HepG2 (cell line): ENCODE measurements around the gene CHIC2. TPM values are rescaled to one million over a fixed set of nuclear protein-coding genes. Genes with fewer than 3 reads are reported as not detected.

ENCODE experiments used
- AHDC1 ChIP-seq: sonication (generic); formaldehyde crosslinking; IDR thresholded peaks from 2 replicates; pipeline ENCODE4 v1.5.1; 2020; ENCODE audit warnings: mild to moderate bottlenecking, missing genetic modification reagents, borderline replicate concordance
- EP300 ChIP-seq, 3 experiments: sonication (generic) in 1 of 3; formaldehyde crosslinking in 1 of 3; IDR thresholded peaks; 2 replicates each; pipeline versions ENCODE4 v1.5.1 to v1.6.1; 2011 to 2020; ENCODE audit warnings: low read depth in 2 of 3, low read length in 2 of 3, borderline replicate concordance in 1 of 3, improper control_type of control experiment in 1 of 3, mild to moderate bottlenecking in 1 of 3, missing genetic modification reagents in 1 of 3, moderate library complexity in 1 of 3
- HNRNPLL ChIP-seq: fragments of 200-400 bp; formaldehyde crosslinking; IDR thresholded peaks from 2 replicates; pipeline ENCODE4 v1.6.1; 2017; ENCODE audit warnings: mild to moderate bottlenecking, low read depth, low read length; ENCODE audit not compliant: poor library complexity, severe bottlenecking
- MED1 ChIP-seq: sonication (generic); formaldehyde crosslinking; IDR thresholded peaks from 2 replicates; pipeline ENCODE4 v1.4.0; 2020; ENCODE audit warnings: missing genetic modification reagents
- MIER3 ChIP-seq: IDR thresholded peaks from 2 replicates; pipeline ENCODE4 v1.6.1; 2016; ENCODE audit warnings: missing compliant biosample characterization, borderline replicate concordance
- NFIC ChIP-seq: IDR thresholded peaks from 2 replicates; pipeline ENCODE4 v1.6.1; 2012; ENCODE audit warnings: mild to moderate bottlenecking, low read length, inconsistent platforms
- RXRB ChIP-seq: IDR thresholded peaks from 2 replicates; pipeline ENCODE4 v1.6.1; 2016; ENCODE audit warnings: borderline replicate concordance, missing genetic modification reagents, missing compliant biosample characterization
- SMYD3 ChIP-seq: sonication (generic); formaldehyde crosslinking; IDR thresholded peaks from 2 replicates; pipeline ENCODE4 v1.8.1; 2023; ENCODE audit warnings: mild to moderate bottlenecking, missing genetic modification reagents
- SOX5 ChIP-seq: IDR thresholded peaks from 2 replicates; pipeline ENCODE4 v1.6.1; 2016; ENCODE audit warnings: borderline replicate concordance
- U2AF1 ChIP-seq: fragments of 200-400 bp; formaldehyde crosslinking; optimal IDR thresholded peaks from 2 replicates; pipeline ENCODE3; 2017; ENCODE audit warnings: mild to moderate bottlenecking, low read depth, low read length
- YEATS4 ChIP-seq: sonication (generic); formaldehyde crosslinking; IDR thresholded peaks from 2 replicates; pipeline ENCODE4 v1.4.0; 2020; ENCODE audit warnings: missing genetic modification reagents, borderline replicate concordance
- ZNF101 ChIP-seq: sonication (generic); formaldehyde crosslinking; IDR thresholded peaks from 2 replicates; pipeline ENCODE4 v1.4.0; 2020; ENCODE audit warnings: mild to moderate bottlenecking, low read depth, missing genetic modification reagents, borderline replicate concordance
- ZNF263 ChIP-seq: sonication (generic); formaldehyde crosslinking; IDR thresholded peaks from 2 replicates; pipeline ENCODE4 v1.4.0; 2020; ENCODE audit warnings: missing genetic modification reagents
- ZNF367 ChIP-seq: sonication (generic); formaldehyde crosslinking; IDR thresholded peaks from 2 replicates; pipeline ENCODE4 v1.4.0; 2020; ENCODE audit warnings: missing genetic modification reagents, borderline replicate concordance
- ZNF552 ChIP-seq: sonication (generic); formaldehyde crosslinking; IDR thresholded peaks from 2 replicates; pipeline ENCODE4 v1.9.0; 2022; ENCODE audit warnings: missing genetic modification reagents, mild to moderate bottlenecking, borderline replicate concordance
- ZNF557 ChIP-seq: sonication (generic); formaldehyde crosslinking; IDR thresholded peaks from 2 replicates; pipeline ENCODE4 v1.4.0; 2020; ENCODE audit warnings: missing genetic modification reagents
- ZNF75D ChIP-seq: sonication (generic); formaldehyde crosslinking; IDR thresholded peaks from 2 replicates; pipeline ENCODE4 v1.8.1; 2023; ENCODE audit warnings: missing genetic modification reagents, mild to moderate bottlenecking, borderline replicate concordance
- ZNF775 ChIP-seq: sonication (generic); formaldehyde crosslinking; IDR thresholded peaks from 2 replicates; pipeline ENCODE4 v1.4.0; 2020; ENCODE audit warnings: missing genetic modification reagents, mild to moderate bottlenecking, moderate library complexity, borderline replicate concordance
- ZNF777 ChIP-seq: sonication (generic); formaldehyde crosslinking; IDR thresholded peaks from 2 replicates; pipeline ENCODE4 v1.4.0; 2020; ENCODE audit warnings: missing genetic modification reagents
- ZNF781 ChIP-seq: sonication (generic); formaldehyde crosslinking; IDR thresholded peaks from 2 replicates; pipeline ENCODE4 v1.5.1; 2020; ENCODE audit warnings: borderline replicate concordance, mild to moderate bottlenecking, missing genetic modification reagents; ENCODE audit errors: not compliant biosample characterization
- polyA plus RNA-seq, 8 experiments: library from polyadenylated mRNA; depleted of rRNA in 3 of 8; stranded (reverse) in 7 of 8; unstranded in 1 of 8; fragments of >200 nt; fragmentation: Illumina TruSeq in 4 of 8; extraction: Trizol in 4 of 8; gene quantifications; 2 replicates each; pipeline versions ENCODE4 v1.2.1 to v1.2.3, GENCODE V29; 2011 to 2016; ENCODE audit warnings: low read depth in 4 of 8, missing spikeins in 1 of 8, mixed read lengths in 1 of 8; ENCODE audit not compliant: insufficient read depth in 1 of 8
- total RNA-seq, 5 experiments: library from RNA; depleted of rRNA; stranded (reverse); fragments of >200 nt; fragmentation: Illumina TruSeq; extraction: Trizol; gene quantifications; 2 replicates each; pipeline ENCODE4 v1.2.3, GENCODE V29; 2016; ENCODE audit warnings: low read depth in 1 of 5
- TF ChIP-seq, protein P1 (sequence below): sonication (generic); formaldehyde crosslinking; IDR thresholded peaks from 2 replicates; pipeline ENCODE4 v1.5.1; 2020; ENCODE audit warnings: mild to moderate bottlenecking, missing genetic modification reagents, moderate library complexity

The CHIC2 gene
- total and polyA plus RNA-seq, 2 of the 13 experiments (the other 11 are each of a cell fraction or from before 2014, with no cell fraction given) = 10.0 to 17.2 TPM

- TF ChIP-seq ZNF775 (CRISPR knock-in tag) = no peak
- no peak for TF ChIP-seq SMYD3 (CRISPR knock-in tag)
- TF ChIP-seq, protein P1, sequence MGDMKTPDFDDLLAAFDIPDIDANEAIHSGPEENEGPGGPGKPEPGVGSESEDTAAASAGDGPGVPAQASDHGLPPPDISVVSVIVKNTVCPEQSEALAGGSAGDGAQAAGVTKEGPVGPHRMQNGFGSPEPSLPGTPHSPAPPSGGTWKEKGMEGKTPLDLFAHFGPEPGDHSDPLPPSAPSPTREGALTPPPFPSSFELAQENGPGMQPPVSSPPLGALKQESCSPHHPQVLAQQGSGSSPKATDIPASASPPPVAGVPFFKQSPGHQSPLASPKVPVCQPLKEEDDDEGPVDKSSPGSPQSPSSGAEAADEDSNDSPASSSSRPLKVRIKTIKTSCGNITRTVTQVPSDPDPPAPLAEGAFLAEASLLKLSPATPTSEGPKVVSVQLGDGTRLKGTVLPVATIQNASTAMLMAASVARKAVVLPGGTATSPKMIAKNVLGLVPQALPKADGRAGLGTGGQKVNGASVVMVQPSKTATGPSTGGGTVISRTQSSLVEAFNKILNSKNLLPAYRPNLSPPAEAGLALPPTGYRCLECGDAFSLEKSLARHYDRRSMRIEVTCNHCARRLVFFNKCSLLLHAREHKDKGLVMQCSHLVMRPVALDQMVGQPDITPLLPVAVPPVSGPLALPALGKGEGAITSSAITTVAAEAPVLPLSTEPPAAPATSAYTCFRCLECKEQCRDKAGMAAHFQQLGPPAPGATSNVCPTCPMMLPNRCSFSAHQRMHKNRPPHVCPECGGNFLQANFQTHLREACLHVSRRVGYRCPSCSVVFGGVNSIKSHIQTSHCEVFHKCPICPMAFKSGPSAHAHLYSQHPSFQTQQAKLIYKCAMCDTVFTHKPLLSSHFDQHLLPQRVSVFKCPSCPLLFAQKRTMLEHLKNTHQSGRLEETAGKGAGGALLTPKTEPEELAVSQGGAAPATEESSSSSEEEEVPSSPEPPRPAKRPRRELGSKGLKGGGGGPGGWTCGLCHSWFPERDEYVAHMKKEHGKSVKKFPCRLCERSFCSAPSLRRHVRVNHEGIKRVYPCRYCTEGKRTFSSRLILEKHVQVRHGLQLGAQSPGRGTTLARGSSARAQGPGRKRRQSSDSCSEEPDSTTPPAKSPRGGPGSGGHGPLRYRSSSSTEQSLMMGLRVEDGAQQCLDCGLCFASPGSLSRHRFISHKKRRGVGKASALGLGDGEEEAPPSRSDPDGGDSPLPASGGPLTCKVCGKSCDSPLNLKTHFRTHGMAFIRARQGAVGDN (CRISPR knock-in tag) = no peak
- no peak for TF ChIP-seq ZNF75D
- TF ChIP-seq EP300 (IDR thresholded peaks at IDR 0.05; ENCODE audit: low read depth in 2 of 2, low read length in 2 of 2) = peak in 1 of 2 experiments; percentile 74; a peak in 2 of 4 replicates
- no peak for TF ChIP-seq EP300 (CRISPR knock-in tag; IDR thresholded peaks at IDR 0.05; ENCODE audit: borderline replicate concordance)
- peak; percentile 35; the same call in 1 of the 2 replicates for TF ChIP-seq MIER3 (CRISPR knock-in tag)
- TF ChIP-seq ZNF777 (CRISPR knock-in tag) = no peak
- no peak for TF ChIP-seq ZNF101
- TF ChIP-seq ZNF557 (CRISPR knock-in tag) = no peak
- peak; percentile 72; the same call in 1 of the 2 replicates for TF ChIP-seq SOX5 (CRISPR knock-in tag)
- TF ChIP-seq MED1 (CRISPR knock-in tag) = peak; percentile 40; the same call in 1 of the 2 replicates
- TF ChIP-seq NFIC = peak; percentile 65; the same call in 1 of the 2 replicates
- TF ChIP-seq AHDC1 (CRISPR knock-in tag) = peak; percentile 83; the same call in 1 of the 2 replicates
- TF ChIP-seq U2AF1 = no peak
- no peak for TF ChIP-seq ZNF781 (CRISPR knock-in tag)
- no peak for TF ChIP-seq ZNF367 (CRISPR knock-in tag)
- peak; percentile 68; the same call in 1 of the 2 replicates for TF ChIP-seq RXRB
- no peak for TF ChIP-seq HNRNPLL
- no peak for TF ChIP-seq ZNF552 (CRISPR knock-in tag)
- no peak for TF ChIP-seq YEATS4 (CRISPR knock-in tag)
- TF ChIP-seq ZNF263 (CRISPR knock-in tag) = no peak
Measured at GRCh38 chr4:54006755-54007154, 57.6 kb downstream of the CHIC2 start (continued).
